ENCODE results near the gene CDC37. TPM values are rescaled to one million over a fixed set of nuclear protein-coding genes. Genes with fewer than 3 reads are reported as not detected.

Gene CDC37
- total RNA-seq, 1 experiment from 2014 or later: 560 TPM

GRCh38 chr19:10395917-10396316 is 7.4 kb downstream of the CDC37 start:
- DNase-seq (no peak), ATAC-seq (no peak)
- ChIA-PET POLR2A (ENCODE audit: unreplicated experiment) (no interaction called here), CTCF (no interaction called here)
- Histone ChIP-seq H3K27me3 (ENCODE audit: low read length) (no peaks in the 10 kb centered on the region), H4K20me1 (ENCODE audit: low read length) (peaks cover 32% of the 10 kb centered on the region), H3K36me3 (ENCODE audit: low read depth, low read length) (peaks cover 41% of the 10 kb centered on the region), H3K9me3 (ENCODE audit: low read length) (no peaks in the 10 kb centered on the region), H2AFZ (ENCODE audit: low read length) (no peak overlapping the region), H3K9ac (ENCODE audit: low read length) (no peak overlapping the region), H3K79me2 (ENCODE audit: low read length) (peaks cover 47% of the 10 kb centered on the region), H3K4me1 (ENCODE audit: insufficient read depth, low read length) (peaks cover 5% of the 10 kb centered on the region), H3K4me3 (ENCODE audit: low read length) (no peak overlapping the region), H3K27ac (ENCODE audit: low read length) (no peak overlapping the region), H3F3A (ENCODE audit: low read length, unreplicated experiment) (no peaks in the 10 kb centered on the region), H3K4me2 (ENCODE audit: low read length) (no peak overlapping the region), H3K9me2 (replicated peaks; ENCODE audit: low read length) (no peaks in the 10 kb centered on the region)
- TF ChIP-seq CTCF (conservative IDR thresholded peaks at IDR 0.05; ENCODE audit: low read depth, low read length): no peak
- no peak for TF ChIP-seq EZH2 (IDR thresholded peaks at IDR 0.05; ENCODE audit: low read length, unreplicated experiment)
- TF ChIP-seq EZH2phosphoT487 (IDR thresholded peaks at IDR 0.05; ENCODE audit: borderline replicate concordance, low read length): no peak
- BruUV-seq (replicated peaks): no TSS peak
- intact Hi-C loops (cut with micrococcal nuclease): no loop called here

DNA sequence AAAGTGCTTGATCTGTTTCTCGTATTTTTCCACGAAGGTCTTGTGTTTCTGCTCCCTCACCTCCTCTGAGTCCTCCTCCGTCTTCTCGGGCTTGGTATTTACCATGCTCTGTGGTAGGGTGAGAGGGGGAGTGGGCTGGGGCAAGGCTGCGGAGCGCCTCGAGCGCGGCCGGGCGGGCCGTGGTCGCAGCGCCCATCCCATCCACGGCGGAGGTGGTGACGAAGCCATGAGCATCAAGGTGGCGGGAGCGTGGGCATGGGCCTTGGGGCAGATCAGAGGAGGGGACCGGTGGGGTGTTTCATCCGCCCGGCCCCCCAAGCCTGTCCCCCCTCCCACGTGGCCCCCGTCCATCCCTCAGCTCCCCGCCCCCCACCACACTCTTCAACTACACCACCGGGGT is 7.9 kb downstream of the CDC37 start:
- peaks cover 27% of the 10 kb centered on the region for H4K20me1 ChIP-seq (ENCODE audit: low read length)

DNA sequence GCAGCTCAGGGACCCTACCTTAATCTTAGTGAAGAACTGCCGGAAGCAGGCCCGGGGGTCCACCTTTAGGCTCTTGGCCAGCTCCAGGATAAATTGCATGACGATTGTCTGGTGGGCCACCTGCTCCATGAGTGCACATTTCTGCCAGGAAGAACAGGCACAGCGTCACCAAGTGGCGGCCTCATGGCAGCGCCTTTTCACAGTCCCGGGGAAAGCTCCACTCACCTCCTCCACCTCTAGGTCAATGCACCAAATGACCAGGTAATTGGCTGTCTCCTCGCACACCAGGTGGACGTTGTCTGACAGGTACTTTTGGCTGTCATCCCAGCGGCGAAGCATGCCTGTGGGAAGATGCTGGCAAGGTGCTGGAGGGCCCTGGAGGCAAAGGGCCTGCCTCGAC is 8.3 kb downstream of the CDC37 start:
- no TSS peak for BruUV-seq (replicated peaks)
- Histone ChIP-seq H3F3A (ENCODE audit: low read length, unreplicated experiment) (no peaks in the 10 kb centered on the region), H3K9me2 (replicated peaks; ENCODE audit: low read length) (no peaks in the 10 kb centered on the region), H3K36me3 (ENCODE audit: low read depth, low read length) (peaks cover 42% of the 10 kb centered on the region), H3K27ac (ENCODE audit: low read length) (no peak overlapping the region), H3K4me2 (ENCODE audit: low read length) (no peak overlapping the region), H4K20me1 (ENCODE audit: low read length) (peaks cover 23% of the 10 kb centered on the region), H3K4me3 (ENCODE audit: low read length) (no peak overlapping the region), H3K27me3 (ENCODE audit: low read length) (no peaks in the 10 kb centered on the region), H3K79me2 (ENCODE audit: low read length) (peaks cover 38% of the 10 kb centered on the region), H3K4me1 (ENCODE audit: insufficient read depth, low read length) (no peaks in the 10 kb centered on the region), H2AFZ (ENCODE audit: low read length) (no peak overlapping the region), H3K9me3 (ENCODE audit: low read length) (no peaks in the 10 kb centered on the region), H3K9ac (ENCODE audit: low read length) (no peak overlapping the region)
- TF ChIP-seq EZH2phosphoT487 (IDR thresholded peaks at IDR 0.05; ENCODE audit: borderline replicate concordance, low read length): no peak
- TF ChIP-seq CTCF (conservative IDR thresholded peaks at IDR 0.05; ENCODE audit: low read depth, low read length): 0 out of 2 replicates have a peak, but pooled peaks have one; percentile 9
- ChIA-PET POLR2A (ENCODE audit: unreplicated experiment) (no interaction called here), CTCF (no interaction called here)
- intact Hi-C loops (cut with micrococcal nuclease): no loop called here
- DNase-seq (no peak), ATAC-seq (no peak)

More for the DNA sequence above, 7.9 kb downstream of the CDC37 start:
- H3K4me2 ChIP-seq (ENCODE audit: low read length): no peak overlapping the region
- TF ChIP-seq CTCF (conservative IDR thresholded peaks at IDR 0.05; ENCODE audit: low read depth, low read length) (no peak), EZH2 (IDR thresholded peaks at IDR 0.05; ENCODE audit: low read length, unreplicated experiment) (no peak)
- H3F3A ChIP-seq (ENCODE audit: low read length, unreplicated experiment): no peaks in the 10 kb centered on the region
- no peak overlapping the region for H3K9ac ChIP-seq (ENCODE audit: low read length)
- no peaks in the 10 kb centered on the region for H3K4me1 ChIP-seq (ENCODE audit: insufficient read depth, low read length)
- peaks cover 42% of the 10 kb centered on the region for H3K79me2 ChIP-seq (ENCODE audit: low read length)
- no peak overlapping the region for H3K4me3 ChIP-seq (ENCODE audit: low read length)
- peaks cover 43% of the 10 kb centered on the region for H3K36me3 ChIP-seq (ENCODE audit: low read depth, low read length)
- no peak overlapping the region for H2AFZ ChIP-seq (ENCODE audit: low read length)
- TSS peak; percentile 67 for BruUV-seq (replicated peaks)
- DNase-seq (no peak), ATAC-seq (no peak)
- H3K9me3 ChIP-seq (ENCODE audit: low read length): no peaks in the 10 kb centered on the region
- H3K27ac ChIP-seq (ENCODE audit: low read length): no peak overlapping the region
- intact Hi-C loops (cut with micrococcal nuclease): no loop called here
- no peaks in the 10 kb centered on the region for H3K9me2 ChIP-seq (replicated peaks; ENCODE audit: low read length)
- POLR2A ChIA-PET (ENCODE audit: unreplicated experiment): no interaction called here
- CTCF ChIA-PET: no interaction called here
- H3K27me3 ChIP-seq (ENCODE audit: low read length): no peaks in the 10 kb centered on the region

All from PC-3 (cell line).